Lung (tissue), 12 donors: Measurements from ENCODE around the gene PARD6A. TPM values are rescaled to one million over a fixed set of nuclear protein-coding genes. Genes with fewer than 3 reads are reported as not detected.

Experiments
- ATAC-seq: fragments of 200-7000 bp; cut with Tn5 transposase; one replicate; pipeline ENCODE4 v1.9.1; 2020; ENCODE audit warnings: moderate number of reproducible peaks; ENCODE audit not compliant: insufficient read depth, low FRiP score
- DNase-seq, 3 donors: peaks; one replicate each; pipeline ENCODE4 v3.0.0-alpha.2; 2013 to 2017
- H3K27ac ChIP-seq, 2 donors: one replicate each; pipeline ENCODE4 v1.5.1; 2013; ENCODE audit warnings: mild to moderate bottlenecking in 2 of 2, moderate library complexity in 2 of 2, control low read depth in 1 of 2, inconsistent platforms in 1 of 2, low read depth in 1 of 2, low read length in 1 of 2
- H3K27me3 ChIP-seq, 3 donors: one replicate each; pipeline ENCODE4 v1.5.1; 2013; ENCODE audit warnings: low read length in 2 of 3; ENCODE audit not compliant: control insufficient read depth in 3 of 3, insufficient read depth in 3 of 3
- H3K36me3 ChIP-seq, 4 donors: one replicate each; pipeline ENCODE4 v1.5.1; 2013; ENCODE audit warnings: low read length in 4 of 4, mild to moderate bottlenecking in 1 of 4, moderate library complexity in 1 of 4; ENCODE audit not compliant: control insufficient read depth in 4 of 4, insufficient read depth in 4 of 4
- H3K4me1 ChIP-seq, 5 donors: one replicate each; pipeline ENCODE4 v1.5.1; 2013; ENCODE audit warnings: low read length in 5 of 5, mild to moderate bottlenecking in 2 of 5, moderate library complexity in 1 of 5; ENCODE audit not compliant: control insufficient read depth in 5 of 5, insufficient read depth in 5 of 5
- H3K4me3 ChIP-seq: one replicate; pipeline ENCODE4 v1.5.1; 2013; ENCODE audit warnings: mild to moderate bottlenecking, control low read depth, moderate library complexity
- H3K9ac ChIP-seq, 2 donors: one replicate each; pipeline ENCODE4 v1.5.1; 2013; ENCODE audit warnings: low read length in 2 of 2, control low read depth in 1 of 2; ENCODE audit not compliant: insufficient read depth in 1 of 2
- H3K9me3 ChIP-seq, 4 donors: one replicate each; pipeline ENCODE4 v1.5.1; 2013; ENCODE audit warnings: low read length in 3 of 4, mild to moderate bottlenecking in 1 of 4, moderate library complexity in 1 of 4; ENCODE audit not compliant: control insufficient read depth in 4 of 4, insufficient read depth in 3 of 4
- CTCF ChIP-seq: IDR thresholded peaks from 2 replicates; pipeline ENCODE4 v1.5.1; 2012; ENCODE audit warnings: mild to moderate bottlenecking; ENCODE audit errors: control extremely low read depth, extremely low read depth
- WGBS, 2 donors: extraction: QIAGEN DNeasy Blood & Tissue Kit; methylation state at CpG; one replicate each; pipeline ENCODE4 v1.1.7; 2013; 5-methylcytosine and 5-hydroxymethylcytosine counted together
- polyA plus RNA-seq, 2 donors: library from polyadenylated mRNA; stranded (reverse); fragments of 200-250 nt; gene quantifications; one replicate each; pipeline ENCODE4 v1.2.1, GENCODE V29; 2013
- total RNA-seq, 2 donors: library from RNA; depleted of rRNA in 1 of 2; stranded (reverse); fragments of >200 nt in 1 of 2; gene quantifications; one replicate each; pipeline ENCODE4 v1.2.1, GENCODE V29; 2014 to 2021
- donor health status: control.
- donor health status: control.
- donor health status: Bipolar disorder and iron deficiency.
- donor health status: healthy.
- donor health status: DM: yes; HTN: yes; CAD: no.

The PARD6A gene
- total and polyA plus RNA-seq, 4 donors, result 1.4 to 6.2 (median 4.7) TPM

- H3K27ac ChIP-seq, result no peak overlapping the region
- WGBS, 2 donors, result 78 to 86% methylated on average over 4 of the region's 4 CpGs
- no peak overlapping the region for H3K4me3 ChIP-seq
- ATAC-seq (no peak), DNase-seq (no peak)
- no peak overlapping the region for H3K9ac ChIP-seq
- TF ChIP-seq CTCF, result no peak
- peaks cover 0 to 12% (median 4%) of the 10 kb centered on the region in 4 donors for H3K36me3 ChIP-seq
- H3K27me3 ChIP-seq, result peaks cover 0 to 30% (median 29%) of the 10 kb centered on the region in 3 donors
- no peaks in the 10 kb centered on the region for H3K9me3 ChIP-seq
- peaks cover 2 to 15% (median 8%) of the 10 kb centered on the region in 5 donors for H3K4me1 ChIP-seq
These were observed 5.4 kb upstream of the PARD6A start for GRCh38 chr16:67655363-67655762.

- peaks cover 0 to 19% (median 17%) of the 10 kb centered on the region in 3 donors for H3K27me3 ChIP-seq
These were observed 4.3 kb upstream of the PARD6A start for GRCh38 chr16:67656344-67657016.

GRCh38 chr16:67657017-67657608 is 3.6 kb upstream of the PARD6A start:
- Histone ChIP-seq H3K9ac (no peak overlapping the region), H3K9me3 (no peaks in the 10 kb centered on the region), H3K27ac (no peak overlapping the region), H3K36me3 (peaks cover 0 to 12% (median 4%) of the 10 kb centered on the region in 4 donors), H3K27me3 (peaks cover 0 to 13% (median 11%) of the 10 kb centered on the region in 3 donors), H3K4me1 (peaks cover 2 to 20% (median 12%) of the 10 kb centered on the region in 5 donors), H3K4me3 (no peak overlapping the region)
- TF ChIP-seq CTCF, result no peak
- ATAC-seq (no peak), DNase-seq (no peak)
- WGBS, 2 donors, result 92 to 97% methylated on average over 14 to 16 of the region's 16 CpGs

More at GRCh38 chr16:67656344-67657016, 4.3 kb upstream of the PARD6A start:
- Histone ChIP-seq H3K9me3 (no peaks in the 10 kb centered on the region), H3K9ac (no peak overlapping the region), H3K4me3 (no peak overlapping the region), H3K27ac (no peak overlapping the region), H3K4me1 (peaks cover 2 to 20% (median 11%) of the 10 kb centered on the region in 5 donors), H3K36me3 (peaks cover 0 to 12% (median 4%) of the 10 kb centered on the region in 4 donors)
- TF ChIP-seq CTCF, result no peak
- 86 to 91% methylated on average over 9 of the region's 9 CpGs for WGBS, 2 donors
- ATAC-seq (no peak), DNase-seq (no peak)
